ENCODE measurements around the gene CELSR2.

GRCh38 chr1:109252167-109252892 lies 3.0 kb downstream of the CELSR2 start:
- TF ChIP-seq, protein P1, sequence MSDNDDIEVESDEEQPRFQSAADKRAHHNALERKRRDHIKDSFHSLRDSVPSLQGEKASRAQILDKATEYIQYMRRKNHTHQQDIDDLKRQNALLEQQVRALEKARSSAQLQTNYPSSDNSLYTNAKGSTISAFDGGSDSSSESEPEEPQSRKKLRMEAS (IDR thresholded peaks at IDR 0.05) = no peak
- no peak for TF ChIP-seq CTCF (IDR thresholded peaks at IDR 0.05 in 2 of 3, conservative IDR thresholded peaks at IDR 0.05 in 1 of 3; ENCODE audit: borderline replicate concordance in 1 of 3, insufficient read depth in 1 of 3, low read depth in 2 of 3, low read length in 2 of 3)
- TF ChIP-seq EZH2 (IDR thresholded peaks at IDR 0.05) = no peak
- no peak for TF ChIP-seq RAD21 (IDR thresholded peaks at IDR 0.05; ENCODE audit: low read depth)
- no peak for TF ChIP-seq POLR2AphosphoS5 (IDR thresholded peaks at IDR 0.05; ENCODE audit: low read depth, low read length)
- no peak for TF ChIP-seq EZH2phosphoT487 (IDR thresholded peaks at IDR 0.05; ENCODE audit: borderline replicate concordance)
- TF ChIP-seq SIN3A (IDR thresholded peaks at IDR 0.05; ENCODE audit: low read depth) = no peak
- no peak for TF ChIP-seq TCF7L2 (IDR thresholded peaks at IDR 0.05; ENCODE audit: borderline replicate concordance, extremely low read depth, insufficient read depth, insufficient read length)
- TF ChIP-seq, protein P2, sequence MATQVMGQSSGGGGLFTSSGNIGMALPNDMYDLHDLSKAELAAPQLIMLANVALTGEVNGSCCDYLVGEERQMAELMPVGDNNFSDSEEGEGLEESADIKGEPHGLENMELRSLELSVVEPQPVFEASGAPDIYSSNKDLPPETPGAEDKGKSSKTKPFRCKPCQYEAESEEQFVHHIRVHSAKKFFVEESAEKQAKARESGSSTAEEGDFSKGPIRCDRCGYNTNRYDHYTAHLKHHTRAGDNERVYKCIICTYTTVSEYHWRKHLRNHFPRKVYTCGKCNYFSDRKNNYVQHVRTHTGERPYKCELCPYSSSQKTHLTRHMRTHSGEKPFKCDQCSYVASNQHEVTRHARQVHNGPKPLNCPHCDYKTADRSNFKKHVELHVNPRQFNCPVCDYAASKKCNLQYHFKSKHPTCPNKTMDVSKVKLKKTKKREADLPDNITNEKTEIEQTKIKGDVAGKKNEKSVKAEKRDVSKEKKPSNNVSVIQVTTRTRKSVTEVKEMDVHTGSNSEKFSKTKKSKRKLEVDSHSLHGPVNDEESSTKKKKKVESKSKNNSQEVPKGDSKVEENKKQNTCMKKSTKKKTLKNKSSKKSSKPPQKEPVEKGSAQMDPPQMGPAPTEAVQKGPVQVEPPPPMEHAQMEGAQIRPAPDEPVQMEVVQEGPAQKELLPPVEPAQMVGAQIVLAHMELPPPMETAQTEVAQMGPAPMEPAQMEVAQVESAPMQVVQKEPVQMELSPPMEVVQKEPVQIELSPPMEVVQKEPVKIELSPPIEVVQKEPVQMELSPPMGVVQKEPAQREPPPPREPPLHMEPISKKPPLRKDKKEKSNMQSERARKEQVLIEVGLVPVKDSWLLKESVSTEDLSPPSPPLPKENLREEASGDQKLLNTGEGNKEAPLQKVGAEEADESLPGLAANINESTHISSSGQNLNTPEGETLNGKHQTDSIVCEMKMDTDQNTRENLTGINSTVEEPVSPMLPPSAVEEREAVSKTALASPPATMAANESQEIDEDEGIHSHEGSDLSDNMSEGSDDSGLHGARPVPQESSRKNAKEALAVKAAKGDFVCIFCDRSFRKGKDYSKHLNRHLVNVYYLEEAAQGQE (IDR thresholded peaks at IDR 0.05; ENCODE audit: low read depth) = no peak
- no peak for TF ChIP-seq YY1 (IDR thresholded peaks at IDR 0.05; ENCODE audit: extremely low read depth, insufficient replicate concordance, low read depth, low read length)
- TF ChIP-seq SP1 (IDR thresholded peaks at IDR 0.05; ENCODE audit: low read depth) = no peak
- TF ChIP-seq POLR2A (IDR thresholded peaks at IDR 0.05; ENCODE audit: borderline replicate concordance, extremely low read depth, insufficient read depth, insufficient read length) = no peak
- TF ChIP-seq, protein P3, sequence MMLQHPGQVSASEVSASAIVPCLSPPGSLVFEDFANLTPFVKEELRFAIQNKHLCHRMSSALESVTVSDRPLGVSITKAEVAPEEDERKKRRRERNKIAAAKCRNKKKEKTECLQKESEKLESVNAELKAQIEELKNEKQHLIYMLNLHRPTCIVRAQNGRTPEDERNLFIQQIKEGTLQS (IDR thresholded peaks at IDR 0.05) = no peak
- no peak for TF ChIP-seq ZFX (IDR thresholded peaks at IDR 0.05)
